AG09319 (cell line): ENCODE results near the gene EPS15.

Source experiments
- DNase-seq: peaks from one replicate; pipeline ENCODE4 v3.0.0-alpha.2; 2010; ENCODE audit warnings: low read depth; ENCODE audit errors: extremely low read depth
- CTCF ChIP-seq: IDR thresholded peaks from 2 replicates; pipeline ENCODE4 v1.5.1; 2011; ENCODE audit warnings: low read depth, mild to moderate bottlenecking, inconsistent platforms, low read length, moderate library complexity

EPS15 gene

GRCh38 chr1:51309291-51309690 is 209.8 kb downstream of the EPS15 start:
- no peak for DNase-seq
- TF ChIP-seq CTCF: no peak

- no peak for DNase-seq
- no peak for TF ChIP-seq CTCF
Measured at GRCh38 chr1:51308636-51309035, 210.4 kb downstream of the EPS15 start.

GRCh38 chr1:51306950-51307349 is 212.1 kb downstream of the EPS15 start:
- TF ChIP-seq CTCF: no peak
- DNase-seq: no peak

GRCh38 chr1:51305371-51305823 is 213.7 kb downstream of the EPS15 start:
- no peak for TF ChIP-seq CTCF
- DNase-seq: no peak

DNA sequence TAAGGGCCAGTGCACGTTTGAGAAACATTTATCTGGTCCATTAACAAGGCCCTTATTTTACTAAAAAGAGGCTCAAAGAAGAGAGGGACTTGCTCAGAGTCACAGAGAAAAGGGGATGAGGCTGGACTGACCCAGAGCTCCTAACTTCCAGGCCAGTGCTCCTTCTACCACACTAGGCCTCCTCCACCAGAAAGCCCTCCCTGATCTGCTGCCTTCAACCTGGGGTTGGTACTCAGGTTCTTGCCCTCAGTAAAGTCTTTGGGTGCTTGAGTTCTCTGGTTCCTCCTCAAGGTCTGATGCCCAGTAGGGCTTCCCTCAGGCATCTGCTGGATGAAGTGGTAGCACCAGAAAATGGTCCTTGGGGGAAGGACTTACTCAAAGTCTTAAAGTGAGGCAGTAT is 214.7 kb downstream of the EPS15 start:
- no peak for TF ChIP-seq CTCF
- DNase-seq: no peak
